Stimulated activated naive CD8-positive, alpha-beta T cell treated with anti-CD3 and anti-CD28 coated beads, Interleukin-15, amount 100 ng/mL, for 72 hours (primary cell): Measurements from ENCODE around the gene ANXA3.

Experiments used
- ATAC-seq: fragments of 150-1000 bp; cut with Tn5 transposase; 2 replicates; pipeline ENCODE4 v1.10.0; 2021; ENCODE audit warnings: mild to moderate bottlenecking, moderate library complexity
- DNase-seq, 2 donors: peaks; one replicate each; pipeline ENCODE4 v3.0.0; 2021 to 2022
- H3K27ac Mint-ChIP-seq, 2 donors: one replicate each; pipeline ENCODE4 v1.8.0; 2022; ENCODE audit warnings: mild to moderate bottlenecking in 2 of 2, mixed read lengths in 2 of 2, moderate library complexity in 2 of 2
- H3K27me3 Mint-ChIP-seq: one replicate; pipeline ENCODE4 v1.8.0; 2022; ENCODE audit warnings: mixed read lengths
- H3K4me1 Mint-ChIP-seq: one replicate; pipeline ENCODE4 v1.8.0; 2022; ENCODE audit warnings: mild to moderate bottlenecking, mixed read lengths
- H3K4me3 Mint-ChIP-seq, 2 donors: one replicate each; pipeline ENCODE4 v1.8.0; 2022; ENCODE audit warnings: mild to moderate bottlenecking in 2 of 2, mixed read lengths in 2 of 2, moderate library complexity in 1 of 2
- H3K9me3 Mint-ChIP-seq, 2 donors: one replicate each; pipeline ENCODE4 v1.8.0; 2022; ENCODE audit warnings: mixed read lengths in 2 of 2

The ANXA3 gene

GRCh38 chr4:78557841-78558240, 6.3 kb downstream of the ANXA3 start:
- peaks cover 21% of the 10 kb centered on the region for H3K27me3 Mint-ChIP-seq

GRCh38 chr4:78558410-78558809, 6.8 kb downstream of the ANXA3 start:
- H3K27me3 Mint-ChIP-seq = peaks cover 21% of the 10 kb centered on the region
- no peaks in the 10 kb centered on the region for H3K4me1 Mint-ChIP-seq
- ATAC-seq = no peak
- no peak overlapping the region for H3K4me3 Mint-ChIP-seq
- H3K9me3 Mint-ChIP-seq = peaks cover 4 to 6% of the 10 kb centered on the region in 2 donors
- H3K27ac Mint-ChIP-seq = no peak overlapping the region
- no peak for DNase-seq

More at GRCh38 chr4:78557841-78558240, 6.3 kb downstream of the ANXA3 start:
- Mint-ChIP-seq H3K9me3 (peaks cover 4 to 6% of the 10 kb centered on the region in 2 donors), H3K4me1 (no peaks in the 10 kb centered on the region), H3K27ac (no peak overlapping the region), H3K4me3 (no peak overlapping the region)
- no peak for ATAC-seq
- no peak for DNase-seq

GRCh38 chr4:78560296-78560963, 8.9 kb downstream of the ANXA3 start:
- Mint-ChIP-seq H3K27me3 (peaks cover 6% of the 10 kb centered on the region), H3K4me1 (no peaks in the 10 kb centered on the region), H3K4me3 (no peak overlapping the region), H3K27ac (no peak overlapping the region), H3K9me3 (peaks cover 4 to 6% of the 10 kb centered on the region in 2 donors)
- ATAC-seq (no peak), DNase-seq (no peak)

DNA sequence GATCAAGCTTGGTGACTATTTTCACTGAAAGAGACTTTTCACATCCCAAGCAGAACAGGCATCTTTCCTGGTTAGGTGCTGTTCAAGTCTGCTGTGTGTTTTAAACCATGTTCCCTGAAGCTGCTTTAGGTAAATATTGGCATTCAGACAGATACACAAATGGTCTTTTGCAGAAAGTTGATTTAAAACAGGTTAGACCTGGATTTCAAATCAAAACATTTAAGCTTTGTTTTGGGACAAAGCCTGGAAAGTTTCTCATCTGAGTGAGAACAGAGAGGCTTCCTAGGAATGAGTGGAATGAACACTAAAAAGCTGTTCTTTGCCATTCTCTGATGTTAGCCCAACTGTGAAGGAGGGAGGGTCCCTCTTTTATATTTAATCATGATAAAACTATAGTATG, 10.1 kb downstream of the ANXA3 start:
- Mint-ChIP-seq H3K4me3 (no peak overlapping the region), H3K27me3 (peaks cover 6% of the 10 kb centered on the region), H3K9me3 (peaks cover 4 to 6% of the 10 kb centered on the region in 2 donors), H3K4me1 (no peaks in the 10 kb centered on the region), H3K27ac (no peak overlapping the region)
- ATAC-seq (no peak), DNase-seq (no peak)

DNA sequence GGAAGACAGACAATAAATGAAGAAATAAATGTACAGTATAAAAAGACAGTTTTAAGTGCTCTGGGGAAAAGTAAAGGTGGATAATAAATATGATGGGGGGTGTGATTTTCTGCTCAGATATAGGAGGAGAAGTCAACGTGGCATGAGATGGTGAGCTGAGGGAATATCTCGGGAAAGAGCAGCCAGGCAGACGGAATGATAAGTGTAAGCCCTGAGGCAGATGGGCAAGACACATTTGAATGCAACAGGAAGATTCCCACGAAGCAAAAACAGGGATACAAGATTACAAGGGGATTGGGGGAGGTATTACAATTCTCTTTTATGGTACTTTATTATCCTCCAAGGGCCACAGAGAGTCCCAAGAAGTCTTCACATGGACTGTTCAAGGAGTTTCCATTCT, 11.1 kb downstream of the ANXA3 start:
- H3K4me1 Mint-ChIP-seq = no peaks in the 10 kb centered on the region
- no peak overlapping the region for H3K27ac Mint-ChIP-seq
- no peak for ATAC-seq
- H3K4me3 Mint-ChIP-seq = no peak overlapping the region
- H3K9me3 Mint-ChIP-seq = no peaks in the 10 kb centered on the region
- no peaks in the 10 kb centered on the region for H3K27me3 Mint-ChIP-seq
- DNase-seq = no peak

GRCh38 chr4:78565971-78566372, 14.4 kb downstream of the ANXA3 start:
- ATAC-seq (no peak), DNase-seq (no peak)
- Mint-ChIP-seq H3K9me3 (no peaks in the 10 kb centered on the region), H3K27me3 (peaks cover 9% of the 10 kb centered on the region), H3K4me1 (no peaks in the 10 kb centered on the region), H3K27ac (no peak overlapping the region), H3K4me3 (no peak overlapping the region)

GRCh38 chr4:78566834-78567499, 15.4 kb downstream of the ANXA3 start:
- Mint-ChIP-seq H3K27ac (no peak overlapping the region), H3K4me1 (no peaks in the 10 kb centered on the region), H3K9me3 (no peaks in the 10 kb centered on the region), H3K27me3 (peaks cover 17% of the 10 kb centered on the region), H3K4me3 (no peak overlapping the region)
- DNase-seq (no peak), ATAC-seq (peak; percentile 88)

- H3K9me3 Mint-ChIP-seq = no peaks in the 10 kb centered on the region
- peaks cover 23% of the 10 kb centered on the region for H3K27me3 Mint-ChIP-seq
- no peaks in the 10 kb centered on the region for H3K4me1 Mint-ChIP-seq
- ATAC-seq (no peak), DNase-seq (no peak)
- H3K4me3 Mint-ChIP-seq = no peak overlapping the region
- H3K27ac Mint-ChIP-seq = no peak overlapping the region
These were observed 16.0 kb downstream of the ANXA3 start for GRCh38 chr4:78567500-78568060.

DNA sequence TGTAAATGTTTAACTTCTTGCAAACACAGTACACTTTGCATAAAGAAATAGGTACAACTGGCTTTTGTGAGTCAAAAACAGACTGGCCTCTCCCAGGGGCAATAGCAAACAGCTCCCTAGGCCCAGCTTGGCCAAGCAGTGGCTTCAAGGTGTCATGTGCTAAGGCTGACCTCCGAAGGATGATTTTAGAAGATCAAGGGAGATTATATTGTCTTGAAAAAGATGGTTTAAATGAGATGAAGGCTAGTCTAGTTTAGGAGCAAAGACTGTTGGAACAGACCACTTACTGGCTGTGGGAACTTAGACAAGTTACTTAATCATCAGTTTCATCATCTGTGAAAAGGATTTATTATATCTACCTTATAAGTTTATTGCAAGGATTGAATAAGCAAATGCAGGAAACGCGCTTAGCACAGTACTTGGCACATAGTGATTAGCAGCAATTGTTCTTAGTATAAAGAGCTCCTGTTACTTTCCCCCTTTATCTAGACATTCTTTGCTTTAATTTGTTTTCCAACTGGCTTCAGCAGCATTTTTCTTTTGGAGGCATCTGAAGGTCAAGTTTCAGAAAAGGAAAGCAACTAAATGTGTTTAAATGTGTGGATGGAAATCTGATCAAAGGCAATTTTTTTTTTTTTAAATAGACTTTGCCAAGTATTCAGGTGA, 17.2 kb downstream of the ANXA3 start:
- Mint-ChIP-seq H3K27me3 (peaks cover 32% of the 10 kb centered on the region), H3K9me3 (no peaks in the 10 kb centered on the region), H3K27ac (no peak overlapping the region), H3K4me3 (no peak overlapping the region), H3K4me1 (no peaks in the 10 kb centered on the region)
- DNase-seq (no peak), ATAC-seq (no peak)

DNA sequence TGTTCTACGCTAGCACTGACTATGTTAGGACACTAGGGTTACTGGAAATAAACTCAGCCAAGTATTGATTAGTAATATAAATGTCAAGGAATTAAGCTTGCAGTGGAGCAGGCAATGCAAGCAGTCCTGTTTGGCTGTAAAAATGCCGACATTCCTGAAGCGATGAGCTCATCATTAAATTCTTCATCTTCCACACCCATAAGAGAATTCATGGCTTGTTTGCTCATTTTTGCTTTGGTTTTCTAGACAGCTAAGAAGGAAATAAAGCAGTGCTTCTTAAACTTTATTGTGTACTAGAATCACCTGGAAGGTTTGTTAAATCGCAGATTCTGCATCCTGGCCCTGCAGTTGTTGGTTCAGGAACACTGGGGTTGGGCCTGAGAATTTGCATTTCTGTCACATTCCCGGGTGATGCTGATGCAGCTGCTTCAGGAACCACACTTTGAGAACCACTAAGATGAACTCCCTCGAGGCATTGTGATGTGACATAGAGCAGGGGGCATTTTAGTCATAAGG, 17.8 kb downstream of the ANXA3 start:
- H3K4me1 Mint-ChIP-seq = no peaks in the 10 kb centered on the region
- ATAC-seq (no peak), DNase-seq (no peak)
- H3K27ac Mint-ChIP-seq = no peak overlapping the region
- H3K9me3 Mint-ChIP-seq = no peaks in the 10 kb centered on the region
- H3K4me3 Mint-ChIP-seq = no peak overlapping the region
- peaks cover 32% of the 10 kb centered on the region for H3K27me3 Mint-ChIP-seq

GRCh38 chr4:78570117-78570516, 18.5 kb downstream of the ANXA3 start:
- H3K4me1 Mint-ChIP-seq = no peaks in the 10 kb centered on the region
- H3K9me3 Mint-ChIP-seq = no peaks in the 10 kb centered on the region
- no peak overlapping the region for H3K27ac Mint-ChIP-seq
- DNase-seq (no peak), ATAC-seq (no peak)
- H3K4me3 Mint-ChIP-seq = no peak overlapping the region
- peaks cover 32% of the 10 kb centered on the region for H3K27me3 Mint-ChIP-seq

DNA sequence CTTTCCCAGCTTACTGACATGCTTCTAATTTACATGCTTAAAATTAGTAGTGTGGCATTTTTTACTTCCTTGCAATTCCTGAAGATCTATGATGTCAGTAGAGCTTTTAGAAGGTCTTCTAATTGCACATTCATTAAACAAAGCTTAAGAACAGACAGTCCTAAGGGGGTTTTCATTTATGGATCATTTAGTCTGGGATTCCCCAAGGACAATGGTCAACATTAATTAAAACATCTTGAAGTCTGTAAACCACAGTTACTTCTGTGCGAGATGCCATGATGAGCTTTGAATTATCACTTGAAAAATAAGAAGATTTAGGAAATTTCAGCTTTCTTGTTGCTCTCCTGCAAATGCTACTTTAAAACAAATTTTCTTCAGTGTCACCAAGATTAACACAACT, 20.2 kb downstream of the ANXA3 start:
- Mint-ChIP-seq H3K4me3 (no peak overlapping the region), H3K27ac (no peak overlapping the region), H3K27me3 (peaks cover 32% of the 10 kb centered on the region), H3K9me3 (peaks cover 0 to 7% of the 10 kb centered on the region in 2 donors), H3K4me1 (no peaks in the 10 kb centered on the region)
- DNase-seq (no peak), ATAC-seq (no peak)

GRCh38 chr4:78578674-78579425, 27.3 kb downstream of the ANXA3 start:
- ATAC-seq = no peak

GRCh38 chr4:78581618-78582017, 30.0 kb downstream of the ANXA3 start:
- no peak overlapping the region for H3K27ac Mint-ChIP-seq
- H3K27me3 Mint-ChIP-seq = no peaks in the 10 kb centered on the region
- H3K9me3 Mint-ChIP-seq = no peaks in the 10 kb centered on the region
- no peaks in the 10 kb centered on the region for H3K4me1 Mint-ChIP-seq
- no peak for DNase-seq
- no peak for ATAC-seq
- H3K4me3 Mint-ChIP-seq = no peak overlapping the region

More at GRCh38 chr4:78578674-78579425, 27.3 kb downstream of the ANXA3 start:
- no peak overlapping the region for H3K27ac Mint-ChIP-seq
- H3K9me3 Mint-ChIP-seq = peaks cover 0 to 7% of the 10 kb centered on the region in 2 donors
- DNase-seq = no peak
- H3K27me3 Mint-ChIP-seq = no peaks in the 10 kb centered on the region
- no peaks in the 10 kb centered on the region for H3K4me1 Mint-ChIP-seq
- no peak overlapping the region for H3K4me3 Mint-ChIP-seq

GRCh38 chr4:78584863-78585547, 33.4 kb downstream of the ANXA3 start:
- DNase-seq (no peak), ATAC-seq (no peak)
- no peaks in the 10 kb centered on the region for H3K9me3 Mint-ChIP-seq
- no peak overlapping the region for H3K4me3 Mint-ChIP-seq
- no peak overlapping the region for H3K27ac Mint-ChIP-seq
- H3K4me1 Mint-ChIP-seq = no peaks in the 10 kb centered on the region
- no peaks in the 10 kb centered on the region for H3K27me3 Mint-ChIP-seq
